NCI-H2227 treated with DMSO at 0.1 percent for 48 hours (cell line): ENCODE measurements around the gene ZC3H18.

ENCODE experiments used
- DNase-seq: peaks from one replicate; lab custom pipeline; 2025; lab: John Stamatoyannopoulos, UW

Gene ZC3H18

GRCh38 chr16:88623858-88624257 lies 53.7 kb downstream of the ZC3H18 start:
- no peak for DNase-seq

GRCh38 chr16:88624481-88624880 lies 54.3 kb downstream of the ZC3H18 start:
- no peak for DNase-seq

DNA sequence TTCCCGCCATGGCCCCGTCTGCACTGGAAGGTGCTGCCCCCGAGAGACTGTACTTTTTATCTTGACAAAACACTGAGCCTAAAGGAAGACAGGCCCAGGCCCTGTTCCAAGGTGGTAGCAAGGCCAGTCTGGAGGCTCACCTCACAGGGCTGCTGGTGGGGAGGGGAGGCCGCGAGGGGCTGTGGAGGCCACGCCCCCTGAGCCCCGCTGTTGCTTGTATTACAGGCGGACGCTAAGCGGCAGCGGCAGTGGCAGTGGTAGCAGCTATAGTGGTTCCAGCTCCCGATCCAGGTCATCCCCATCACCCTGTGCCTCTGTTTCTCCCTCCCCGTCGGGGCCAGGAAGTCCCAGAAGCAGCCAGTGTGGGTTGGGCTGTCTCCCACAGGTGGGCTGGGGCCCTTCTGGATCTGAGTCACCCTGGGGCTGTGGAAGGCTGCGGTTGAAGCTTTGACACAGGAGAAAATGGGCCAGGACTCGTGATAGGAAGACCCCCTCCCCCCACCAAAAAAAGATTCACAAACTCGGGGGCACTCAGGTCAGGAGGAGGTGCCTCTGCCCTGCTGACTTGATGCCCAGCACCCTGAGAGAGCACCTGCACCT lies 54.9 kb downstream of the ZC3H18 start:
- DNase-seq, result no peak

DNA sequence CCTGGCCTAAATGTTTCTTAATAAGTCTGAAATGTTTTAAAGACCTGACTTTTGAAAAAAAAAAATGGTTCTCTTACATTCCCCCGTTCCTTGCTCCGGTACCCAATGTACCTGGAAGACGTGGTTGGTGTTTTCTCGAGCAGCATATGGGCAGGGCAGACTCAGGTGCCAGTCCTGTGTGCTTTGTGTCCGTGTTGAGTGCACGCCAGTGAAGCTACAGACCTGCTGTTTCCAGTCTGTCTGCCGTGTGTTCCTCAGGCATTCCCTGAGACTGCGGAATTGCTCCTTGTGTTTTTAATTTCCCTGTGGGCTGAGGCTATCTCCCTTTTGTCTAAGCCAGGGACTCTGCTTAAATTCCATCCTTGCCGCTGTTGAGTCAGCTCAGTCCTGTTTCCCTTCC lies 56.4 kb downstream of the ZC3H18 start:
- DNase-seq, result no peak

DNA sequence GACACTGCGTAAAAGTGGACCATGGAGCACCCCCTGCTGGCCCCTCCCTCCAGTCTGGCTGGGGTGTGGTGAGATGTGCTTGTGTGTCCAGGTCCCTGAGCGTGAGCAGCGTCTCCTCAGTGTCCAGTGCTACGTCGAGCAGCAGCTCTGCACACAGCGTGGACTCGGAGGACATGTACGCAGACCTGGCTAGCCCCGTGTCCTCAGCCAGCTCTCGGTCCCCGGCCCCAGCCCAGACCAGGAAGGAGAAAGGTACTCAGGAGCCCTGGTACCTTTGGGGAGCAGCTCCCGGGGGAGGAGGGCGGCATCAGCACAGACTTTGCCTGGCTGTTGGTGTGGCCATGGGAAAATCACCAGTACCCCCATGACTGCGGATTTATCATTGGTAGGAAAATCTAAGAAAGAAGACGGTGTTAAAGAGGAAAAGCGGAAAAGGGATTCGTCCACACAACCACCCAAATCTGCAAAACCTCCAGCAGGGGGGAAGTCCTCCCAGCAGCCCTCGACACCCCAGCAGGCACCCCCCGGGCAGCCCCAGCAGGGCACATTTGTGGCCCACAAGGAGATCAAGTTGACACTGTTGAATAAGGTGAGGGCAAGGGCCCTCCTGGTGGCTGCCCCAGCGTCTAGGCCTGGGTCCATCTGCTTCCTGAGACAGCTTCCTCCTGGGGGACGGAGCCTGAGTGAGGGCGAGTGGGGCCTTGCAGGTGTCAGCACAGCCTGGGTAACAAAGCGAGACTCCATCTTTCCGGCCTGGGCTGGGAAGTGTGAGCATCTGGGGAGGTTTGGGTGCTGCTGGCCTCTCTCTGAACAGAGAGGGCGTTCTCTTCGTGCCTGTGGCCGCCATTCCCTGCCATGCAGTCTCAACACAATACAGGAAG lies 57.6 kb downstream of the ZC3H18 start:
- no peak for DNase-seq

DNA sequence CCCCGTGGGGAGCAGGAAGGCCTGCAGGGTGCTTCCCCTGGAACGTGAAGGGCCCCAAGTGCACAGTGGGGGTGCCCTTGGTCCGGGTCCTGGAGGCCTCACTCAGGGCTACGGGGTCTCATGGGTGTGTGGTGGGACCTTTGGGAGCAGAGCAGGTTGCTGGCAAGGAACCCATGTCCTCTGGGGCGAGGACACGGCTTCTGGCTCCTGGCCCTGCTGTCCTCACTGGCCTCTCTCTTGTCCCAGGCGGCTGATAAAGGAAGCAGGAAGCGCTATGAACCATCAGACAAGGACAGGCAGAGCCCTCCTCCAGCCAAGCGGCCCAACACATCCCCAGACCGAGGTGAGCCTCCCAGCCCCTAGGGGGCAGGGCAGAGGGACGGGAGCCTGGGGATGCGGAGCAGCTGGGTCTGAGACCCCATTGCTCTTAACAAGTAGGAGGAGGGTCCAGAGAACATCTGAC lies 58.3 kb downstream of the ZC3H18 start:
- no peak for DNase-seq

GRCh38 chr16:88629835-88630234 lies 59.6 kb downstream of the ZC3H18 start:
- no peak for DNase-seq

DNA sequence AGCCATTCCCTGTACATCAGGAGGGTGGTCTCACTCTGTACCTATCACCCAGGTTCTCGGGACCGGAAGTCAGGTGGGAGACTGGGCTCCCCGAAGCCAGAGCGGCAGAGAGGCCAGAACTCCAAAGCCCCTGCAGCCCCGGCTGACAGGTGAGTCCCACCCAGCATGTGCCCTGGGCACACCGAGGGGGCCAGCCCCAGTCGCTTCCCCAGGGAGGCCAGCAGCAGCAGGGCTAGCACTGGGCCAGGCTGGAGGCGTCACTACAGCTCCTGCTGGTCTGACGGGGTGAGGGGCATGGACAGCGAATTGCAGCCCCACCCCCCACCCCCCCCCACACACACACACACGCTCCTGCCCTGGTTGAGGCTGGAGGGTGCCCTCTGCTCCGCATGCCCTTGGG lies 60.2 kb downstream of the ZC3H18 start:
- DNase-seq, result no peak

GRCh38 chr16:88630941-88631340 lies 60.7 kb downstream of the ZC3H18 start:
- no peak for DNase-seq

DNA sequence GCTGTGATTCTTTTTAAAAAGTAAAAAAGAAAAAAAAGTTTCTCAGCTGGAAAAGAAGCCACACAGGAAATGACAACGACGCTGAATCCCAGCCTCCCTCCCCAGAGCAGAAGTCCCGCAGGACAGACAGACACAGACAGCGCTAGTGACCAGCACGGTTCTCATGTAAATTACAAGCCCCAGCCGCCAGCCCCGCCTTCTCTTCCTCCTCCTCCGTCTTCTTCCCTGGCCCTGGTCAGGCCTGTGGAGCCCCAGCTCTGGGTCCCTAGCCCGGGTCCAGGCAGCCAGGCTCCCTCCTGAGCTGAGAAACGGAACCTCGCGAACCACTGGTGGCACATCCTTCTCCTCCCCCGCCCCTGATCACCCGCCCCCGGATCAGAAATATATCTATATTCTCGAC lies 61.2 kb downstream of the ZC3H18 start:
- no peak for DNase-seq

DNA sequence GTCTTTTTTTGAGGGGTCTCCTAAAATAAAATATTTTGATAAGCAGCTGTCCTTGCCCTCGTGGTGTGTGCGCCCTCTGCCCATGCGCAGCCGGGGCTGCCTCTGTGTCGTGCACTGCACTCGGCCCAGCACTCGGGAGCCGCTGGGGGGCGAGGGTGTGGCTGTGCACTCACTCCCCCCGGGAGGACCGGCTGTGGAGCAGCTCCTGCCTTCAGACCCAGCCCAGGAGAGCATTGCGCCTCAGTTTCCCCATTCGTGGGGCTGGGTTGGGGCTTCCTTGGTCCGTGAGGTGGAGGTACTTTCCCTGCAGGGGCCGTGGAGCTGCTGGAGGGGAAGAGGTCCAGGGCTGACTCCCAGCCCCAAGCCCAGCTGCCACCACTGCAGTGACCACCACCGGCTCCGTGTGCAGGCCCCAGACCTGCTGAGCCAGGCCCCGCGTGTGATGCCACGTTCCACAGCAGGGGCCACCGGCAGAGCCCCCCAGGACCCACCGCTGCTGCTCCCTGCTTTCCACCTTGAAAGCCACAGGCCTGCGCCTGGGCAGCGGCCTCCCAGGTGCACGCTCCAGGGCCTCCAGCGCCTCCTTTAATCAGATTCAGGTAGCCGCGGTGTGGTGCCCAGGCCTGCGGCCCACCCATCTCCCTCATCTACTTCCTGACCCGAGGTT lies 61.9 kb downstream of the ZC3H18 start:
- DNase-seq, result no peak

DNA sequence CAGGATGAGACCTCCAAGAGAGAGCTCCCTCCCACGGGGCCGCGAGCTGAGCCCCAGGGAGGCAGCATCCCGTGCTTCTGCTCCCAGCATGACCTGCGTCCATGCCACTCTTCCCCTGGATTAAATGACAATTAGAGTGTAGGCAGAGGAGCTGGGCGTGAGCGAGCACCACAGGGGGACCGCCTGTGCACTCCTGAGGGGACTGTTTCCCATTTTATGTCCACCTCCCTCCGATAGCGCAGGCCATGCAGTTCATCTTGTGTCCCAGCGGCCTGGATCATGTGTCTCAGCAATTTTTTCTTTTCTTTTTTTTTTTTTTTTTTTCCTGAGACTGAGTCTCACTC lies 62.4 kb downstream of the ZC3H18 start:
- DNase-seq, result no peak

DNA sequence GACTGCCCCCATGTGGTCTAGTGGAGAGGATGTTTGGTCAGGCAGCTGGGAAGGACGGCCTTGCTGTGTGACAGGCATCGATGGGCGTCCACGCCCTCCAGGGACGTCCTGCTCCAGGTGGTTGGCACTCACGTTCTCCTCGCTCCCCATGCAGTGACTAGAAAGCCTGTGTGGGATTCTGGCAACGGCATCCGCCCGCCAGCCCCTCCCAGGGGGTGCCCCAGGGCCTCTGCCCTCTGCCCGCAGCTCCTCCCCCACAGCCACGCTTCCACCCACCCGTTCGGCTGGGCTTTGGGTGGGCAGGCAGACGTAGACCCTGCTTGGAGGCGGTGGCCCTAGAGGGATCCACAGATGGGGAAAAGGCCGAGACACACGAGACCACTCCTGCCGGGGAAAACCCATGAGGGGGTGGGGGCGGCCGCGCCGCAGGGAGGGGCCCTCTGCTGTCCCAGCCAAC lies 63.5 kb downstream of the ZC3H18 start:
- no peak for DNase-seq

DNA sequence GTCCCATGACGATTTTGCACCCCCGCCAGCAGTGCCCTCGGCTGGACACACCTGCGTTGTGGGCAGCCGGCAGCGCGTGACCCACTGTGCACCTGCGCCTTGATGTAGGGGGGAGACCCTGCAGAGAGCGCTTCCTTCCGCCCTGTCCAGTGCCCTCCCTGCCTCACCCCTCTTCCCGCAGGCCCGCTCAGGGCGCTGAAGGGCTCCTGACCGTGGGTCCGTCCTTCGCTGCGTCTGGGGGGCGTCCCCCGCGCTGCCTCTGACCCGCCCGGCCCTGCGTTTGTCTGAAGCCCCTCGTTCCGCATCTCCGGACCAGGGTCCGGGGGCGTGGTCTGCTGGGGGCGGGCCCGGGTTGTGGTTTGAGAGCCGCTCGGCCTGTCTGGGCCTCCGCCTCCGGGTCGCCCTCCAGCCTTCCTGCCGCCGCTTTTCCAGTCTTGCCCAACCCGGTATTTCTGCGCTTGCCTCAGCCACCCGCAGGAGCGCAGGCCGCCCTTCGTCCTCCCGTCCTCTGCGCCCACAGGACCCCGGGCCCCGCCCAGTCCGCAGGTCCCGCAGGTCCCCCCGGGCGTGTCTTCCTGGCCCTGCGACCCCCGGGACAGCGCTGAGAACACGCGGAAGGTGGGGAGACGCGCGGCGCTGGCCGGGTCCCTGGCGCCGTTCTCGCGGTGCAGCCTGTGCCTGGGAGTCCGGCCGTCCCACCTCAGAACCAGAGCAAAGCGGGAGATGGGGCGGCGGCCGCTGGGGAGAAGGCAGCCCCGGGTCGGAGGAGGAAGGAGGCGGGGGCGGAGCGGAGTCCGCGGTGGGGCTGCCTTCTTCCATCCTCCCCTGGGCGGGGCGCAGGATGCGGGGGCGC lies 64.2 kb downstream of the ZC3H18 start:
- no peak for DNase-seq

GRCh38 chr16:88634994-88635670 lies 64.9 kb downstream of the ZC3H18 start:
- DNase-seq, result no peak

GRCh38 chr16:88635671-88636319 lies 65.6 kb downstream of the ZC3H18 start:
- no peak for DNase-seq

DNA sequence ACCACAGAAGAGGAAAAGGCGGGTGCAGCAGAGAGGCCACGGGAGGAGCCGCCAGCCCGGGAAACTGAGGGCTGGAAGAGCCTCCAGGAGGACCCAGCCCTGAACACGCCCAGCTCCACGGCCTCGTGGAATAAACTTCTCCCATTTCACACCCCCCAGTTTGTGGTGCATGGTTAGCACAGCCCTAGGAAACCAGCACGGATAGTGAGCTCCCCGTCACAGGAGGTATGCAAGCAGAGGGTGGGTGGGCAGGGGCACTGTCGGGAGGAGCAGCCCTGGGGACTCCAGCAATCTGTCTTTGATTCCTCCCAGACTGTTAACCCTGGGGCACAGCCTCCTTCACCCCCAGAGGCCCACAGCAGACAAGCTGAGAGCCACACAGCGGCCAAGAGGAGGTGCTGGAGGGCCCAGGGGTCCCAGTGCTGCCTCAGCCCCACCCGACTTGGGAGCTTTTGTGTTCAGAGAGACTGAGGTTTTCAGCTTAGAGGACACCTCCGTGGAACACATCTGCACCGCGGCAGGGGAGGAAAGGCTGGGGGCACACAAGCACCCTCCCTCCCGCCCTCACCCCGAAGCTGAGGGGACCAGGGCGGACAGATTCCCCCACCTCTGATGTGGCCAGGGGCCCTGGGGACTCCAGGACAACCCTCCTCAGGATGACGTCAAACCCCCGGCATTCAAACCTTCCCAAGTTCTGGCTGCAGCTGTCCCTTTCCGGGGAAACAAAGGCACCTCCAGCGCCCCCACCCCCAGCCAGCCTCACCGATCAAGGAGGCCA lies 66.5 kb downstream of the ZC3H18 start:
- no peak for DNase-seq

- no peak for DNase-seq
Observed at GRCh38 chr16:88638323-88639230, 68.4 kb downstream of the ZC3H18 start, which contains the start of gene IL17C. Gene IL17C (plus strand): TSS chr16:88638572. CDS start chr16:88638642, 70 bp downstream.
